Osteoblast (primary cell): Measurements from ENCODE around the gene FCGBP. TPM values are rescaled to one million over a fixed set of nuclear protein-coding genes. Genes with fewer than 3 reads are reported as not detected.
"Not testable (repeated sequence)": the region's sequence is repeated elsewhere in the genome, so short reads cannot be mapped to it uniquely, and the experiment has no call there.

Experiments
- DNase-seq: peaks from one replicate; pipeline ENCODE4 v3.0.0; 2011; ENCODE audit warnings: low spot score, mixed read lengths; ENCODE audit not compliant: insufficient read length; ENCODE audit errors: missing footprints
- H2AFZ ChIP-seq: 2 replicates; pipeline ENCODE4 v1.6.0; 2011; ENCODE audit warnings: mild to moderate bottlenecking, low read length
- H3K27ac ChIP-seq: 2 replicates; pipeline ENCODE4 v1.5.1; 2011; ENCODE audit warnings: mild to moderate bottlenecking, low read depth, low read length, moderate library complexity
- H3K27me3 ChIP-seq: 2 replicates; pipeline ENCODE4 v1.6.0; 2012; ENCODE audit warnings: mild to moderate bottlenecking, control low read depth, inconsistent platforms, low read length, moderate library complexity; ENCODE audit not compliant: insufficient read depth
- H3K36me3 ChIP-seq: 2 replicates; pipeline ENCODE4 v1.5.1; 2011; ENCODE audit warnings: mild to moderate bottlenecking, low read length, control low read depth, moderate library complexity; ENCODE audit not compliant: insufficient read depth
- H3K4me1 ChIP-seq: 2 replicates; pipeline ENCODE4 v1.5.1; 2011; ENCODE audit warnings: mild to moderate bottlenecking, low read length, control low read depth, moderate library complexity; ENCODE audit not compliant: insufficient read depth
- H3K4me2 ChIP-seq: 2 replicates; pipeline ENCODE4 v1.6.0; 2011; ENCODE audit warnings: mild to moderate bottlenecking, low read length; ENCODE audit not compliant: insufficient read depth
- H3K4me3 ChIP-seq: fragments of 200-600 bp; sonication (generic); 3 replicates; pipeline ENCODE4 v1.5.1; 2012; ENCODE audit warnings: mild to moderate bottlenecking, low read length, inconsistent platforms; ENCODE audit not compliant: insufficient read depth
- H3K79me2 ChIP-seq: 2 replicates; pipeline ENCODE4 v1.6.0; 2012; ENCODE audit warnings: mild to moderate bottlenecking, low read length, control low read depth, inconsistent platforms; ENCODE audit not compliant: insufficient read depth
- H3K9me3 ChIP-seq: 2 replicates; pipeline ENCODE4 v1.5.1; 2011; ENCODE audit warnings: low read depth, low read length, control low read depth
- H4K20me1 ChIP-seq: 2 replicates; pipeline ENCODE4 v1.6.0; 2012; ENCODE audit warnings: mild to moderate bottlenecking, low read length, control low read depth; ENCODE audit not compliant: insufficient read depth
- total RNA-seq: library from RNA; depleted of rRNA; stranded (reverse); fragments of >200 nt; gene quantifications from 2 replicates; pipeline ENCODE4 v1.2.3, GENCODE V29; 2012
- TF ChIP-seq, protein P1 (sequence below): IDR thresholded peaks from 2 replicates; pipeline ENCODE4 v1.5.1; 2011; ENCODE audit warnings: mild to moderate bottlenecking, low read depth, low read length, moderate library complexity; ENCODE audit errors: extremely low read depth

FCGBP gene
- total RNA-seq, 1 donor = under 0.01 TPM

GRCh38 chr19:39898858-39899257 is 35.6 kb downstream of the FCGBP start:
- not testable (repeated sequence) for H3K9me3 ChIP-seq, H3K36me3 ChIP-seq, H2AFZ ChIP-seq, H3K4me3 ChIP-seq, H4K20me1 ChIP-seq, H3K27me3 ChIP-seq, H3K79me2 ChIP-seq, H3K27ac ChIP-seq, H3K4me2 ChIP-seq, H3K4me1 ChIP-seq
- peak; percentile 35 for DNase-seq

GRCh38 chr19:39897511-39898245 is 36.8 kb downstream of the FCGBP start:
- not testable (repeated sequence) for H3K4me3 ChIP-seq, H3K27ac ChIP-seq, H3K79me2 ChIP-seq, H3K9me3 ChIP-seq, H3K4me2 ChIP-seq, H3K4me1 ChIP-seq, H4K20me1 ChIP-seq, H2AFZ ChIP-seq, H3K27me3 ChIP-seq, H3K36me3 ChIP-seq
- TF ChIP-seq, protein P1, sequence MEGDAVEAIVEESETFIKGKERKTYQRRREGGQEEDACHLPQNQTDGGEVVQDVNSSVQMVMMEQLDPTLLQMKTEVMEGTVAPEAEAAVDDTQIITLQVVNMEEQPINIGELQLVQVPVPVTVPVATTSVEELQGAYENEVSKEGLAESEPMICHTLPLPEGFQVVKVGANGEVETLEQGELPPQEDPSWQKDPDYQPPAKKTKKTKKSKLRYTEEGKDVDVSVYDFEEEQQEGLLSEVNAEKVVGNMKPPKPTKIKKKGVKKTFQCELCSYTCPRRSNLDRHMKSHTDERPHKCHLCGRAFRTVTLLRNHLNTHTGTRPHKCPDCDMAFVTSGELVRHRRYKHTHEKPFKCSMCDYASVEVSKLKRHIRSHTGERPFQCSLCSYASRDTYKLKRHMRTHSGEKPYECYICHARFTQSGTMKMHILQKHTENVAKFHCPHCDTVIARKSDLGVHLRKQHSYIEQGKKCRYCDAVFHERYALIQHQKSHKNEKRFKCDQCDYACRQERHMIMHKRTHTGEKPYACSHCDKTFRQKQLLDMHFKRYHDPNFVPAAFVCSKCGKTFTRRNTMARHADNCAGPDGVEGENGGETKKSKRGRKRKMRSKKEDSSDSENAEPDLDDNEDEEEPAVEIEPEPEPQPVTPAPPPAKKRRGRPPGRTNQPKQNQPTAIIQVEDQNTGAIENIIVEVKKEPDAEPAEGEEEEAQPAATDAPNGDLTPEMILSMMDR = peak; percentile 44
- peak; percentile 67 for DNase-seq

DNA sequence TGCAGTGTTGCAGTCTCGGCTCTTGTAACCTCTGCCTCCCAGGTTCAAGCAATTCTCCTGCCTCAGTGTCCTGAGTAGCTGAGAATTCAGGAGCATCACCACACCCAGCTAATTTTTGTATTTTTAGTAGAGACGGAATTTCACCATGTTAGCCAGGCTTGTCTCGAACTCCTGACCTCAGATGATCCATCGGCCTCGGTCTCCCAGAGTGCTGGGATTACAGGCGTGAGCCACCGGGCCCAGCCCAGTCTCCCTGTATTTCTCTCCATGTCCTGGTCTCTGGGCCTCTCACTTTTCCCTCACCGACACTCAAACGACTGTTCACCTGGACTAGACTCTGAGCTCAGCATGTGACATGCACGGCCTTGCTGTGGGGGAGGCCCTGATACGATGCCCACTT is 39.3 kb downstream of the FCGBP start:
- H3K36me3 ChIP-seq, H3K9me3 ChIP-seq, H3K79me2 ChIP-seq, H3K27me3 ChIP-seq, H3K27ac ChIP-seq, H4K20me1 ChIP-seq, DNase-seq, H3K4me2 ChIP-seq, H3K4me3 ChIP-seq, H3K4me1 ChIP-seq, H2AFZ ChIP-seq: not testable (repeated sequence)

DNA sequence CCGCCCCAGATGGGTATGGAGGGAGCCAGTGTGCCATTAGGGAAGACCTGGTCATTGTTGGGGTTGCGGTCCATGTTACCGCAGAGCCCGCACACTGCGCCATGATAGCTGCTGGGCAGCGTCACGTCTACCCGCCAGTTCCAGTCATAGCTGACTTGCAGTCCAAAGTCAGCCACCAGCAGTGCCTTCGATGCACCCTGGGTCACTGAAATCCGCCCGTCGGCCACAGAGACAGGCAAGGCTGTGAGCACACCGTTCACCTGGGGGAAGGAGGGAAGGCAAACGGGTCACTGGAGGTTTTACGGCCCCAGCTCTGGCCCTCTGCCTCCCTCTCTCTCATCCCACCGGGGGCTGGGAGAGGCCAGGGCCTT is 40.2 kb downstream of the FCGBP start:
- not testable (repeated sequence) for H3K4me2 ChIP-seq, H4K20me1 ChIP-seq

GRCh38 chr19:39893366-39894235 is 40.8 kb downstream of the FCGBP start:
- not testable (repeated sequence) for H3K4me2 ChIP-seq, H3K27me3 ChIP-seq, H4K20me1 ChIP-seq, H3K27ac ChIP-seq, H3K9me3 ChIP-seq, H3K4me3 ChIP-seq, H3K36me3 ChIP-seq, H3K79me2 ChIP-seq, H2AFZ ChIP-seq, H3K4me1 ChIP-seq
- peak; percentile 52 for DNase-seq

More for the DNA sequence above, 40.2 kb downstream of the FCGBP start:
- not testable (repeated sequence) for DNase-seq, H3K36me3 ChIP-seq, H3K4me3 ChIP-seq, H3K4me1 ChIP-seq, H3K79me2 ChIP-seq, H3K9me3 ChIP-seq, H3K27me3 ChIP-seq, H3K27ac ChIP-seq, H2AFZ ChIP-seq

DNA sequence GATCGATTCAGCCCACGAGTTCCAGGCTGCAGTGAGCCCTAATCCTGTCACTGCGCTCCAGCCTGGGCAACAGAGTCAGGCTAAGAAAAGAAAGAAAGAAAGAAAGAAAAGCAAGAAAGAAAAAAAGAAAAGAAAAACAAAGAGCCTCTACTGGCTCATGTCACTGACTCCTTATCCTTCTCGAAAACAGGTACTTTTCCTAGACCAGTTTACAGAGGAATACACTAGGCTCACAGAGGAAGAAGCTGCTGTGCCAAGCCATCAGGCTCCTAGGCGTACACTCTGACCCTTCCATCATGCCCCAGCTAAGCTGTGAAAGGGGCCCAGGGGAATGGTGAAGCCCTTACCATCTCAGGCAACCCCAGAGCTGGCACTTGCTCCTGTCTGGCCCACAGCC is 41.9 kb downstream of the FCGBP start:
- not testable (repeated sequence) for H3K79me2 ChIP-seq, H3K9me3 ChIP-seq, H4K20me1 ChIP-seq, H3K4me2 ChIP-seq, H2AFZ ChIP-seq, H3K36me3 ChIP-seq, H3K4me1 ChIP-seq, H3K27ac ChIP-seq, H3K27me3 ChIP-seq, H3K4me3 ChIP-seq
- peak; percentile 84 for DNase-seq

GRCh38 chr19:39891660-39892505 is 42.6 kb downstream of the FCGBP start:
- DNase-seq = peak; percentile 72
- not testable (repeated sequence) for H3K27me3 ChIP-seq, H3K9me3 ChIP-seq, H3K27ac ChIP-seq, H3K4me2 ChIP-seq, H3K36me3 ChIP-seq, H3K4me3 ChIP-seq, H2AFZ ChIP-seq, H4K20me1 ChIP-seq, H3K79me2 ChIP-seq, H3K4me1 ChIP-seq
